Germinal center (tissue), 1 donor: ENCODE results near the gene PDCD1.
"Not testable (repeated sequence)": the region's sequence is repeated elsewhere in the genome, so short reads cannot be mapped to it uniquely, and the experiment has no call there.

ENCODE experiments used
- DNase-seq: peaks from one replicate; pipeline ENCODE4 v3.0.0; 2012; ENCODE audit warnings: mixed read lengths, low spot score

The PDCD1 gene

DNA sequence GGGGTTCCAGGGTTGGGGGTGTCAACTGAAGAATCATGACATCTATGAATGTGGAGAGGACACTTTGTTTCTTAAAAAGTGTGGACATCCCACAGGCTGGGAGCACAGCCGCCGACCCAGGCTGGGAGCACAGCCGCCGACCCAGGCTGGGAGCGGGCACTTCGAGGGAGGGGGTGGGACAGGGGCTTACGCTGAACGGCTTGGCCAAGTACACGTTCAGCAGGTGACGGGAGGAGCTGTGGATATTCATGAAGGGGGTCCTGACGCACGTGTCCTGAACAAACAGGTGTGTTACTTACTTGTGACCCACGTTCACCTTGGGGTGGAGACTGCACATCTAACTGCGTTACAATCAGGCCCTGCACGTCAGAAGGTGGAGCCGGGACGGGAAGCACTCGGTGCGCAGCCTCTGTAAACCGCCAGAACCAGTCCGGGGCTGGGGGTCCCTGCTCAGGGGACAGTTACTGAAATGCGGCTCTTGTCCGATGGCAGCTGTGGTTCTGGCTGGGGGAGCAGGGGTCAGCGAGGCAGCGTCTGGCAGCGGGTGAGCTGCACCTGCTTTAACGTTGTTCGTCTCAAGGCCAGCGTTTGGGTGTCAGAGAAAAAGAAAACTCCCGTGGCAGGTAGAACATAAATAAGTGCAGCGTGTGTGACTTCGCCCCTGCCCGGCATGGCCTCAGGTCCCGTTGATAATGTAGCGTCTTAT lies 58.3 kb downstream of the PDCD1 start:
- DNase-seq: not testable (repeated sequence)
